Measurements from ENCODE around the gene STAP2. TPM values are rescaled to one million over a fixed set of nuclear protein-coding genes. Genes with fewer than 3 reads are reported as not detected.

The STAP2 gene
- total and polyA plus RNA-seq, 2 donors (not counting 3 experiments of a cell fraction or from before 2014, with no cell fraction given), result 12.2 to 21.7 TPM

DNA sequence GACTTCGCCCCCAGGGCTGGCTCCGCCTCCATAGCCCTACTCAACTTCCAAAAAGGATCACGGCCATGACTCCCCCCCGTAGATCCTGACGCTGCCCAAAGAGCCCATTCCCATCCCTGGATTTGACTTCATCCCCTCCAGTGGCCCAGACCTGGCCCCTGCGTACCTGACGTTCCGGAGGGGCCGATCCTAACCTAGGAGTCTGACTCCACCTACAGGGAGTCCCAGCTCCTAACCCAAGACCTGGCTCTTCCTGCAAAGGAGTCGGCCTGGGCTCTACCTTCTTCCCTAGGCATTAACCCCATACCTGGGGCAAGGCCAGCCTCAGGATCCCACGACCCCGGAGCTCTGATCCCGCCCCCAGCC lies 10.8 kb downstream of the STAP2 start:
- CTCF ChIA-PET, result interaction anchor here (0.6 to 0.8 kb wide), 2 partner anchors 60 to 81 kb away, joined by 3 to 4 read pairs; partner anchors contain the start of gene YJU2
- Histone ChIP-seq H3K36me3 (ENCODE audit: control insufficient read depth in 2 of 2, extremely low read depth in 1 of 2, insufficient read depth in 2 of 2, low read length in 2 of 2) (no peaks in the 10 kb centered on the region), H3K27me3 (ENCODE audit: control insufficient read depth in 2 of 2, insufficient read depth in 2 of 2, low read length in 2 of 2) (no peaks in the 10 kb centered on the region), H3K4me3 (replicated peaks in 1 of 3; ENCODE audit: insufficient read depth in 1 of 3, low read depth in 1 of 3, low read length in 3 of 3) (no peak overlapping the region), H2AFZ (ENCODE audit: low read depth, low read length) (peak overlapping the region; percentile 54), H3K4me1 (ENCODE audit: control insufficient read depth, extremely low read depth, insufficient read depth, low read length) (peaks cover 3% of the 10 kb centered on the region), H4K20me1 (replicated peaks; ENCODE audit: control insufficient read depth, extremely low read depth, insufficient read depth, low read length) (no peaks in the 10 kb centered on the region), H3K4me2 (ENCODE audit: insufficient read depth, low read length) (no peak overlapping the region), H3K9me3 (replicated peaks; ENCODE audit: control insufficient read depth, insufficient read depth, low read length) (no peaks in the 10 kb centered on the region), H3K9me1 (replicated peaks; ENCODE audit: control insufficient read depth, extremely low read depth, insufficient read depth, low read length) (no peaks in the 10 kb centered on the region), H3K9ac (replicated peaks; ENCODE audit: extremely low read depth, insufficient read depth, low read length) (no peak overlapping the region), H3K79me2 (ENCODE audit: control insufficient read depth, insufficient read depth, low read length) (no peaks in the 10 kb centered on the region), H3K27ac (ENCODE audit: insufficient read depth, low read depth, low read length) (no peak overlapping the region)
- DNase-seq (ENCODE audit: low read depth, low spot score) (no peak), FAIRE-seq (no peak)
- POLR2A ChIA-PET, result interaction anchor here (1.1 kb wide), 1 partner anchor 15 kb away, joined by 6 read pairs; the partner anchor contains the start of gene MPND
- BruUV-seq (replicated peaks), result no TSS peak
- TF ChIP-seq MYC (IDR thresholded peaks at IDR 0.05; ENCODE audit: low read depth, low read length), result no peak
- TF ChIP-seq, protein P1, sequence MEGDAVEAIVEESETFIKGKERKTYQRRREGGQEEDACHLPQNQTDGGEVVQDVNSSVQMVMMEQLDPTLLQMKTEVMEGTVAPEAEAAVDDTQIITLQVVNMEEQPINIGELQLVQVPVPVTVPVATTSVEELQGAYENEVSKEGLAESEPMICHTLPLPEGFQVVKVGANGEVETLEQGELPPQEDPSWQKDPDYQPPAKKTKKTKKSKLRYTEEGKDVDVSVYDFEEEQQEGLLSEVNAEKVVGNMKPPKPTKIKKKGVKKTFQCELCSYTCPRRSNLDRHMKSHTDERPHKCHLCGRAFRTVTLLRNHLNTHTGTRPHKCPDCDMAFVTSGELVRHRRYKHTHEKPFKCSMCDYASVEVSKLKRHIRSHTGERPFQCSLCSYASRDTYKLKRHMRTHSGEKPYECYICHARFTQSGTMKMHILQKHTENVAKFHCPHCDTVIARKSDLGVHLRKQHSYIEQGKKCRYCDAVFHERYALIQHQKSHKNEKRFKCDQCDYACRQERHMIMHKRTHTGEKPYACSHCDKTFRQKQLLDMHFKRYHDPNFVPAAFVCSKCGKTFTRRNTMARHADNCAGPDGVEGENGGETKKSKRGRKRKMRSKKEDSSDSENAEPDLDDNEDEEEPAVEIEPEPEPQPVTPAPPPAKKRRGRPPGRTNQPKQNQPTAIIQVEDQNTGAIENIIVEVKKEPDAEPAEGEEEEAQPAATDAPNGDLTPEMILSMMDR (IDR thresholded peaks at IDR 0.05; ENCODE audit: extremely low read depth in 1 of 2, insufficient read depth in 1 of 2, low read depth in 1 of 2, low read length in 2 of 2), result no peak
- intact Hi-C loops (cut with micrococcal nuclease), result loop anchor here (1.0 kb wide), 1 partner anchor 15 kb away; the partner anchor contains the start of gene MPND
- dilution Hi-C loops (cut with MboI; ENCODE audit: extremely low pct_ligation_motif_present, low sequenced_read_pairs), result no loop called here

- ChIA-PET CTCF (interaction anchor here (0.8 kb wide), 1 partner anchor 80 kb away, joined by 4 read pairs; the partner anchor contains the start of gene YJU2), POLR2A (interaction anchor here (1.1 kb wide), 1 partner anchor 15 kb away, joined by 6 read pairs; the partner anchor contains the start of gene MPND)
- H3K27me3 ChIP-seq (ENCODE audit: control insufficient read depth in 2 of 2, insufficient read depth in 2 of 2, low read length in 2 of 2), result no peaks in the 10 kb centered on the region
- H3K4me3 ChIP-seq (replicated peaks in 1 of 3; ENCODE audit: insufficient read depth in 1 of 3, low read depth in 1 of 3, low read length in 3 of 3), result no peak overlapping the region
- dilution Hi-C loops (cut with MboI; ENCODE audit: extremely low pct_ligation_motif_present, low sequenced_read_pairs) (no loop called here), intact Hi-C loops (cut with micrococcal nuclease) (no loop called here)
- H3K79me2 ChIP-seq (ENCODE audit: control insufficient read depth, insufficient read depth, low read length), result no peaks in the 10 kb centered on the region
- no TSS peak for BruUV-seq (replicated peaks)
- DNase-seq (ENCODE audit: low read depth, low spot score) (peak; percentile 43), FAIRE-seq (no peak)
- no peaks in the 10 kb centered on the region for H3K36me3 ChIP-seq (ENCODE audit: control insufficient read depth in 2 of 2, extremely low read depth in 1 of 2, insufficient read depth in 2 of 2, low read length in 2 of 2)
- no peaks in the 10 kb centered on the region for H3K9me1 ChIP-seq (replicated peaks; ENCODE audit: control insufficient read depth, extremely low read depth, insufficient read depth, low read length)
- TF ChIP-seq, protein P2, sequence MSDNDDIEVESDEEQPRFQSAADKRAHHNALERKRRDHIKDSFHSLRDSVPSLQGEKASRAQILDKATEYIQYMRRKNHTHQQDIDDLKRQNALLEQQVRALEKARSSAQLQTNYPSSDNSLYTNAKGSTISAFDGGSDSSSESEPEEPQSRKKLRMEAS (IDR thresholded peaks at IDR 0.05; ENCODE audit: insufficient read depth, insufficient read length), result peak; percentile 60
- no peak for TF ChIP-seq GATA2 (IDR thresholded peaks at IDR 0.05; ENCODE audit: insufficient read depth, insufficient read length, low read depth, low read length)
- peak overlapping the region; percentile 50 for H3K4me2 ChIP-seq (ENCODE audit: insufficient read depth, low read length)
- peak overlapping the region; percentile 87 for H2AFZ ChIP-seq (ENCODE audit: low read depth, low read length)
- H4K20me1 ChIP-seq (replicated peaks; ENCODE audit: control insufficient read depth, extremely low read depth, insufficient read depth, low read length), result no peaks in the 10 kb centered on the region
- no peak overlapping the region for H3K9ac ChIP-seq (replicated peaks; ENCODE audit: extremely low read depth, insufficient read depth, low read length)
- no peak overlapping the region for H3K27ac ChIP-seq (ENCODE audit: insufficient read depth, low read depth, low read length)
- no peaks in the 10 kb centered on the region for H3K9me3 ChIP-seq (replicated peaks; ENCODE audit: control insufficient read depth, insufficient read depth, low read length)
- H3K4me1 ChIP-seq (ENCODE audit: control insufficient read depth, extremely low read depth, insufficient read depth, low read length), result peaks cover 3% of the 10 kb centered on the region
These were observed 11.3 kb downstream of the STAP2 start for GRCh38 chr19:4327252-4327876.
